Activated CD4-positive, alpha-beta memory T cell treated with anti-CD3 and anti-CD28 coated beads, Interleukin-2, amount 10 ng/mL, durations not matched to agents 7 days and 5 days (primary cell): Measurements from ENCODE around the gene IFNA14. TPM values are rescaled to one million over a fixed set of nuclear protein-coding genes. Genes with fewer than 3 reads are reported as not detected.

Experiments used
- CTCF ChIA-PET: fragments of 350-600 bp; sonication (Branson Sonifier 250); formaldehyde crosslinking; loops from one replicate; lab custom pipeline; 2021; ENCODE audit warnings: antibody characterized with exemption, inconsistent platforms; lab: Charles Lee
- POLR2A ChIA-PET: fragments of 350-600 bp; sonication (Branson Sonifier 250); formaldehyde crosslinking; loops from one replicate; lab custom pipeline; 2021; ENCODE audit warnings: antibody characterized with exemption; lab: Charles Lee
- DNase-seq: peaks from one replicate; pipeline ENCODE4 v3.0.0-alpha.2; 2020
- H3K27ac Mint-ChIP-seq: one replicate; pipeline ENCODE4 v1.8.0; 2021; ENCODE audit warnings: mild to moderate bottlenecking, mixed read lengths
- H3K27me3 Mint-ChIP-seq: one replicate; pipeline ENCODE4 v1.8.0; 2021; ENCODE audit warnings: mixed read lengths
- H3K36me3 Mint-ChIP-seq: one replicate; pipeline ENCODE4 v1.8.0; 2021; ENCODE audit warnings: low read depth, mixed read lengths
- H3K4me1 Mint-ChIP-seq: one replicate; pipeline ENCODE4 v1.8.0; 2021; ENCODE audit warnings: mixed read lengths
- H3K4me3 Mint-ChIP-seq: one replicate; pipeline ENCODE4 v1.8.0; 2021; ENCODE audit warnings: mild to moderate bottlenecking, mixed read lengths
- H3K9me3 Mint-ChIP-seq: one replicate; pipeline ENCODE4 v1.8.0; 2021; ENCODE audit warnings: mixed read lengths
- total RNA-seq, 2 experiments: library from RNA; stranded (reverse); gene quantifications; one replicate each; pipeline ENCODE4 v1.2.3, GENCODE V29; 2021

Gene IFNA14
- not detected for total RNA-seq

DNA sequence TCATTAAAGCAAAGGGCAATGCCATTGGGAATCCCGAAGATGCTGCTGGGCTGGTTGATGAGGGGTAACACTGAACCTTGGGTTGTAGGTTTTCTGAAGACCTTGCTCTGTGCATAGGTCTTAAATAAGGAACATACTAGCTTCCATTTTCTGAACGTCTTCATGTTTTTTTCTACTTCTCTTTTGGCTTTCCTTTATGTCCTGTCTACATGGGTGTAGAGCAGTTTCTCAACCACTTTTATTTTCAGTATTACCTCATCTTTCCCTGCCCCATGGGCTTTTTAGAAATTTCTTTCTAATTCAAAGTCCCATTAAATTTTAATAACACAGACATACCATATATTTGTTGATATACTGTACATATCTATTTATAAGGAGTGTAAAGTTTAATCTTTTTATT lies at the start of gene IFNA14:
IFNA14 (minus strand) TSS at position 95 of the 400 bp plus-strand sequence; CDS start at position 25, 70 bp downstream.
- H3K36me3 Mint-ChIP-seq = no peaks in the 10 kb centered on the region
- ChIA-PET POLR2A (no interaction called here), CTCF (interaction anchor here (1.3 kb wide), 1 partner anchor 9 kb away, joined by 3 read pairs; no protein-coding TSS in a partner anchor)
- no peak within 1 kb of the TSS for H3K27ac Mint-ChIP-seq
- DNase-seq = no peak
- H3K4me3 Mint-ChIP-seq = no peak within 1 kb of the TSS
- peaks cover 49% of the 10 kb centered on the region for H3K27me3 Mint-ChIP-seq
- no peaks in the 10 kb centered on the region for H3K9me3 Mint-ChIP-seq
- H3K4me1 Mint-ChIP-seq = peaks cover 9% of the 10 kb centered on the region

DNA sequence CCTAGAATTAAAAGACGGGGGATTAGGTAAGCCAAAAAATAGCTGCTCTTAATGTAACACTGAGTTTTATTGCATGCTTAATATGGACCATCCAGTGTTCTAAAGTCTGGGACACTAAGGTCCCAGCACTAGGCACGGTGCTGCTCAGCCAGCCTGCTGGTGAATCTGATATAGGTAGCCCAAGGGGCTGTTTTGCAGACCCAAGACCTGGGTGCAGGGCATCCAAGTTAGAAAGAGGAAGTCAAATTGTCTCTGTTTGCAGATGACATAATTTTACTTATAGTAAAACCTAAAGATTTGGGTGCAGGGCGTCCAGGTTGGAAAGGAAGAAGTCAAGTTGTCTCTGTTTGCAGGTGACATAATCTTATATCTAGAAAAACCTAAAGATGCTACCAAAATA lies 47.5 kb upstream of the IFNA14 start:
- Mint-ChIP-seq H3K4me3 (no peak overlapping the region), H3K27ac (no peak overlapping the region), H3K9me3 (no peaks in the 10 kb centered on the region), H3K4me1 (no peaks in the 10 kb centered on the region), H3K36me3 (no peaks in the 10 kb centered on the region), H3K27me3 (peaks cover 11% of the 10 kb centered on the region)
- CTCF ChIA-PET = no interaction called here
- POLR2A ChIA-PET = no interaction called here
- no peak for DNase-seq

DNA sequence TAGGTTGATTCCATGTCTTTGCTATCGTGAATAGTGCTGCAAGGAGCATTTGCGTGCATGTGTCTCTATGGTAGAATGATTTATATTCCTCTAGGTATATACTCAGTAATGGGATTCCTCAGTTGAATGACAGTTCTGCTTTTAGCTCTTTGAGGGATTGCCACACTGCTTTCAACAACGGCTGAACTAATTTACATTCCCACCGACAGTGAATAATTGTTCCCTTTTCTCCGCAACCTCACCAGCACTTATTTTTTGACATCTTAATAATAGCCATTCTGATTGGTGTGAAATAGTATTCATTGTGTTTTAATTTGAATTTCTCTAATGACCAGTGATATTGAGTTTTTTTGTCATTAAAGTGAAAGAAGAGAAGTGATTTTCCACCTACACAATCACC lies 46.9 kb upstream of the IFNA14 start:
- no peak for DNase-seq
- CTCF ChIA-PET = no interaction called here
- Mint-ChIP-seq H3K36me3 (no peaks in the 10 kb centered on the region), H3K27me3 (peaks cover 12% of the 10 kb centered on the region), H3K27ac (no peak overlapping the region), H3K9me3 (no peaks in the 10 kb centered on the region), H3K4me3 (no peak overlapping the region), H3K4me1 (no peaks in the 10 kb centered on the region)
- POLR2A ChIA-PET = no interaction called here

DNA sequence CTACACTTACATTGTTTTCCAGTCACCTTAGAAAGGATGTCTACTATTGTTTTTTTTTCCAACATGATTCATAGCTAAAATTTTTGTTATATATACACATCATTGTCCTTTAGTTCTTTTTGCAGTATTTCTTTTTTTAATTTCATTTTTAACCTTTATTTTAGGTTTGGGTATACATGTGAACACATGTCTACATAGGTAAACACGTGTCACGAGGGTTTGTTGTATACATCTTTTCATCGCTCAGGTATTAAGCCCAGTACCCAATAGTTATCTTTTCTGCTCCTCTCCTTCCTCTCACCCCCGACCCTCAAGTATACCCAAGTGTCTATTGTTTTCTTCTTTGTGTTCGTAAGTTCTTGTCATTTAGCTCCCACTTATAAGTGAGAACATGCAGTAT lies 46.3 kb upstream of the IFNA14 start:
- ChIA-PET CTCF (no interaction called here), POLR2A (no interaction called here)
- H3K4me3 Mint-ChIP-seq = no peak overlapping the region
- peaks cover 17% of the 10 kb centered on the region for H3K27me3 Mint-ChIP-seq
- H3K4me1 Mint-ChIP-seq = no peaks in the 10 kb centered on the region
- no peak for DNase-seq
- no peaks in the 10 kb centered on the region for H3K36me3 Mint-ChIP-seq
- H3K9me3 Mint-ChIP-seq = no peaks in the 10 kb centered on the region
- H3K27ac Mint-ChIP-seq = no peak overlapping the region

DNA sequence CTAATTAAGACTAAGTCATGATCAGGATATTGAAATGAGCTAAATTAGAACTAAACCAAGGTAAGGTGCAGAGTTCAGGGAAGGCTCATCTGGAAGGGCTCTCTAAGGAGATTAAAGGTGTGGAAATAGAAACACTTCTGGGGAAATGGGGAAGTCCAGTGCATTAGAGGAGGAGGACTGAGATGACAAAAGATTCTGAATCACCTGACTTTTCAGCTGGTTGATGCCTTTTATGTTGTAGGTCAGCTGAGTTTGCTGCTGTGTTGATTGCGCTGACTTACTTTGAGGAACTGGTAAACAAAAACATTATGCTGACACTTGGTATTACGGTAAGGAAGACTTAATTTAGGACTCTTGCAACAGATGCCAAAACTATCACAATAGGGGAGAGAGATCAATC lies 41.5 kb upstream of the IFNA14 start:
- Mint-ChIP-seq H3K27ac (no peak overlapping the region), H3K4me1 (no peaks in the 10 kb centered on the region), H3K9me3 (no peaks in the 10 kb centered on the region), H3K4me3 (no peak overlapping the region), H3K27me3 (peaks cover 25% of the 10 kb centered on the region), H3K36me3 (no peaks in the 10 kb centered on the region)
- POLR2A ChIA-PET = no interaction called here
- DNase-seq = no peak
- CTCF ChIA-PET = no interaction called here

DNA sequence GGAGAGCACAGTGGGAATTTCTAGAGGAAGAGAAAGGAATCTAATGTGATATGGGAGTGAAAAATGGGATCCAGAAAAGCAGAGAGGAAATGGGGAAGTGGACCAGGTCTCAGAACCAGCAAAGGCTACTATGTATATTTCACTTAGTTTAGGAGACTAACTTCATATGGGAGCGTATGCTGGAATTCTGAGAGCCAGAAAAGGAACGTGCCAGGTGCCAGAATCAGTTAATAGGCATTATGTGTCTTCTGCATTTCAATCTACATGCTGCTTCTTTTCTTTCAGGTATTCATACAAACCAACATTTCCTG lies 28.5 kb upstream of the IFNA14 start:
- ChIA-PET POLR2A (no interaction called here), CTCF (interaction anchor here (1.2 kb wide), 1 partner anchor 127 kb away, joined by 3 read pairs; no protein-coding TSS in a partner anchor)
- no peak overlapping the region for H3K4me3 Mint-ChIP-seq
- DNase-seq = no peak
- no peaks in the 10 kb centered on the region for H3K9me3 Mint-ChIP-seq
- no peaks in the 10 kb centered on the region for H3K36me3 Mint-ChIP-seq
- H3K27me3 Mint-ChIP-seq = peaks cover 34% of the 10 kb centered on the region
- H3K27ac Mint-ChIP-seq = no peak overlapping the region
- no peaks in the 10 kb centered on the region for H3K4me1 Mint-ChIP-seq

DNA sequence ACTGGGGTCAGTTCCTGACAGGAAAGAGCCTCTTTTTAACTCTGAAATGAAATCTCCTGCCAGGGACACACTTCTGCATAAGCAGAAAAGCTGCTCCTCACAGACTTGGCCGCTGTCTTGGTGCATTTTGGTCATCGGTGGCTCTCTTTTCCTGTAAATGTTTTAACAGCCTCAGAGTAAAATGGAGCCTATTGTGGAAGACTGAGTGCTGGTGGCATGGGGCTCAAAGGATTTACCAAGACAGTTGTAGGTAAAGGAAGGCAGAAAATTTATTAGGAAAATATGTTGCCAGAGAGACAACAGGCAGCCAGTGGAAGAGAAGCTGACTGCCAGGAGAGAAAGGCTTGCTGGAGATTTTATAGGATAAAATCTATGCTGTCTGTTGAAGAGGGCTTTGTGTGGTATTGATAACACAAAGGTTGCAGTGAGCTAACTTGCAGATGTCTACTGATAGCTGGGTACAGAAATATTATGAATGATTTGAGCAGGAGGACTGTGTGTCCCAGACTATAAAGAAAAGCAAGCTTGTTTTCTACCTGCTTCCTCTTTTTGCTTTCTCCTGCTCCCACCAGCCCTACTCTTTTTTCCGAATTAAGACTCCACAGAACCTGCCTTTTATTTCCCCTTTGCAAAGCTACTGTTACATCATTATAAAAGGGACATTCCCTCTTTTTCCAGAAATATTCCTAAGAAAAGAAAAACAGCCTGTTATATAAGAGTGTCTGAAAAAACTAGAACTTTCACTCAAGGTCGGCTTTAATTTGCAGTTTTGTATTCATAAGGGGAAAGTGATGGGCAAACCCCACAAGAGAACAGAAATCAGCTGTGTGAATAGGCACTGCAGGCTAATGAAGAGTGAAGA lies 27.9 kb upstream of the IFNA14 start:
- no peaks in the 10 kb centered on the region for H3K9me3 Mint-ChIP-seq
- no peak for DNase-seq
- ChIA-PET POLR2A (no interaction called here), CTCF (interaction anchor here (1.2 kb wide), 1 partner anchor 128 kb away, joined by 3 read pairs; no protein-coding TSS in a partner anchor)
- H3K27me3 Mint-ChIP-seq = peaks cover 31% of the 10 kb centered on the region
- no peaks in the 10 kb centered on the region for H3K36me3 Mint-ChIP-seq
- no peaks in the 10 kb centered on the region for H3K4me1 Mint-ChIP-seq
- H3K27ac Mint-ChIP-seq = no peak overlapping the region
- H3K4me3 Mint-ChIP-seq = no peak overlapping the region

DNA sequence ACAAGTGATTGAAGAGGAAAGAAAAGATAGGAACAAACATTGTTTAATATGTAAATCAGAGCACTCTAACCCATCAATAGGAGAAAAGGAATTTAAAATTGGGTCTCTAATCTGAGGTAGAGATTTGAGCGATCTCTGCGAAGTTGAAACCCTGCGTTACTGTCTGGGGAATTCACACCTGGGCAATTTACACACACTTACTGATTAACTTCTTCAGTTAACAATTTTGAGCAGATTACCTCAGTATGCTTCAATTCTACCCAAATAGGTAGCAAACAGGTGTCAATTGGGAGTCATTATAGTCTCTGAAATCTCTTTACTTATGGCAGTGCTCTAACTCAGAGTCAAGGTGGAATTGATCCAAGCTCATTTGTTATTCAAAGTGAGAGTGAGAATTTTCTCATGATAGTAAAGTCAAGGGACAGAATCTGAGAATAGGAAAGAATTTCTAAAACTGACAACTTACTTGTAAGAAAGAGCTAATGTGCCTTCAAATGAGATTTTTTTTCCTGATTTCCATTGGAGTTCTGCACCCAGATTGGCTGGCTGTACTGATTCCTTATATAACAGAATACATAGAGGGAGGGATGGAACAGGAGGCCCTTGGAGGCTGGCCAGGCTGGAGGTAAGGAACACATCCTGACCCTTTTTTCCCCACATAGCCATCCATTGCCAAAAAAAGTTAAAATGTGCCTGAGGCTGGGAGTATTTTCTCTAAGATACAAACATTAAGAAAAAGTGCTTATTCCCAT lies 27.1 kb upstream of the IFNA14 start:
- DNase-seq = no peak
- Mint-ChIP-seq H3K9me3 (no peaks in the 10 kb centered on the region), H3K4me1 (no peaks in the 10 kb centered on the region), H3K4me3 (no peak overlapping the region), H3K36me3 (no peaks in the 10 kb centered on the region), H3K27ac (no peak overlapping the region), H3K27me3 (peaks cover 26% of the 10 kb centered on the region)
- CTCF ChIA-PET = interaction anchor here (1.2 kb wide), 1 partner anchor 129 kb away, joined by 3 read pairs; no protein-coding TSS in a partner anchor
- POLR2A ChIA-PET = no interaction called here

DNA sequence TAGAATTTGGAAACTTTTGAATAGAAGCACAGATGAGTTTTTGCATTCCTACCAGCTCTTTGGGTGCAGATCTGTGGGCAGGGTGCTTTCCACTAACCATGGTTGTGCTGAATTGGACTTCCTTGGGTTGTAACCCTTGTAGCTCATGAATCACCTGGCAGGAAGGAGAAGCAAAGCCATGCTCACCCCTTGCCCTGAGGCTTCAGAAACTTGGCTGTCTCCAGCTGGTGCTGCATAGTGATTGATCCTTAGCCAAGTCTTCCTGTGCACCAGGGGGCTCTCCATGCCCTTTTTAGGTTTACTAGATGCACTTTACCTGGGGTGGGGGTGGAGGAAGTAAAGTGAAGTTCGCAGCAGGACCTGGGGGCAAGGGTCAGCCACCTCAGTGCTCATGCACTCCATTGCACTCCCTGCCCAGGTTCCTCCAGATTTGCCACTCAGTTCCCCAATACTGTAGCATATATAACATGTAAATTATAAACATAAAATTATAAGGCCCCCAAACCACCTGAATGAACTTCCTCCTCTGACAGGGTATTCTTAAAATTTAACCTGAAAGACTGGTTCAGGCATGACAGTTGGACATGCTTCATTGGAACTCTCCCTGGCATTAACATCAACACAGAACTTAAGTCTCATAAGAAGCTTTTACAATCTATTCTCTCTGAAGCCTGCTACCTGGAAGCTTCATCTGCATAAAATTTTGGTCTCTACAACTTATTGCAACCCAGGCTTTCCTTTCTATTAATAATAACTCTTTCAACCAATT lies 25.8 kb upstream of the IFNA14 start:
- Mint-ChIP-seq H3K27me3 (peaks cover 26% of the 10 kb centered on the region), H3K36me3 (no peaks in the 10 kb centered on the region), H3K4me3 (no peak overlapping the region), H3K4me1 (no peaks in the 10 kb centered on the region), H3K9me3 (no peaks in the 10 kb centered on the region), H3K27ac (no peak overlapping the region)
- CTCF ChIA-PET = no interaction called here
- DNase-seq = no peak
- POLR2A ChIA-PET = no interaction called here

DNA sequence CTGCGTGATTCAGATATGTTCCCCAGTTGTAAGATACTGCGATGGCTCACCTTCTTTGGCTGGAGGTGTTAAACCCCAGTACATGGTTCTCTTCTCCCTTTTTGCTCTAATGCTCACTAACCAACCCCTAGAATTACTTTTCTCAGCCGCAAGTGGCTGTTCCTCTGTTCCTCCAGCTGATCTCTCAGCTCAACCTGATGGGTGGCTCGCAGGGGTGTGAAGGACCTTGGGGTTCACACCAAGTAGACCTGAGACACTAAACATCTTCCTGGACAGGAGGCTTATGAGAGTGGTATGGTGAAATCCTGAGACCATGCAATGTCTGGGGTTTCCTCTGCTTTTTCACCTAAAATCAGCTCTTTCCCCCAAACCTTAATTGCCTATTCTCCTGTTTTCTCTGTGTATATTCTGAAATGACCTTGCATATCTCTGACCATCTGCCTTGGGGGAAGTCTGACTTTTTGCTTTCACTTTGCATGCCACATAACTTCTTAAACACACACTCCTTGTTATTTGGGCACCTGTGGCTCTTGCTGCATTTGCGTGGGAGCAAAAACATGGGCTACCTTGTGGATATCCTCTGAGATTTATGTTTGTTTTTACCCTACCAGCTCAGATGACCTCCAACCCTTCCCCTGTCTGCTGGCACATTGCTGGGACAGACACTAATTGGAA lies 15.9 kb upstream of the IFNA14 start:
- DNase-seq = no peak
- Mint-ChIP-seq H3K27ac (no peak overlapping the region), H3K27me3 (peaks cover 34% of the 10 kb centered on the region), H3K36me3 (no peaks in the 10 kb centered on the region), H3K4me3 (no peak overlapping the region), H3K9me3 (no peaks in the 10 kb centered on the region), H3K4me1 (peaks cover 4% of the 10 kb centered on the region)
- CTCF ChIA-PET = no interaction called here
- POLR2A ChIA-PET = no interaction called here

DNA sequence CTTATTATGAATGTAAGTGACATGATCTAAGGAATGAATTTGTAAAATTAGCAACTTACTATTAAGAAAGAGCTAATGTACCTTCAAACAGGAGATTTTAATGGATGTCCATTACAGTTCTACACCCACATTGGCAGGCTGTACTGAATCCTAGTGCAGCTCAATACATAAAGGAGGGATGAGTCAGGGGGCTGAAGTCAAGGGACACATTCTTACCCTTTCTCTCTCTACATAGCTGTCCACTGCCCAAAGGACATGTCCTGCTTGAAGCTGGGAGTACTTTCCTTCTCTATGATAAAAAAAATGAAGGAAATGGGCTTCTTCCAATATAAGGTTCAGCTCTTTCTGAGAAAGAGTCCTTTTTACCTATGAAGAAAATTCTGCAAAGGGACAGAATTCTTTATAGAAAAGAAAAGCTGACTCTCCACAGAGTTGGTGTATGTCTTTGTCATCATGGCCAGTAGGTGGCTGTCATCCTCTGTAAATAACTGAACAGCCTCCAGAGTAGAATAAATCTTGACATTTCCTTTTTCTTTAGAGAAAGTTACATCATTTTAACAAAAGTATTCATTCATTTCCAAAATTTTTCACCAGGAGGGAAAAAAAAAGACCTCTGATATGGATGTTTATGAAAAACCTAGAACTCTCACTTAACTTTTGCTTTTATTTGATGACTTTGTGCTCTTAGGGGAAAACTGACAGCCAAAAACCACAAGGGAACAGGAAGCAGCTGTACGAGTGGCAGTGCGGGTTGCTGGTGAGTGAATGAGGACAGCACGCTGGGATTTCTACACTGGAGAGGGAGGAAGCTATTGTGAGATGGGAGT lies 13.1 kb upstream of the IFNA14 start:
- ChIA-PET POLR2A (no interaction called here), CTCF (interaction anchor here (0.8 to 1.7 kb wide), 8 partner anchors 10 to 306 kb away, joined by 3 to 6 read pairs (median 4); no protein-coding TSS in a partner anchor)
- peaks cover 44% of the 10 kb centered on the region for H3K27me3 Mint-ChIP-seq
- H3K4me3 Mint-ChIP-seq = no peak overlapping the region
- no peak overlapping the region for H3K27ac Mint-ChIP-seq
- DNase-seq = no peak
- no peaks in the 10 kb centered on the region for H3K9me3 Mint-ChIP-seq
- no peaks in the 10 kb centered on the region for H3K36me3 Mint-ChIP-seq
- H3K4me1 Mint-ChIP-seq = peaks cover 4% of the 10 kb centered on the region

DNA sequence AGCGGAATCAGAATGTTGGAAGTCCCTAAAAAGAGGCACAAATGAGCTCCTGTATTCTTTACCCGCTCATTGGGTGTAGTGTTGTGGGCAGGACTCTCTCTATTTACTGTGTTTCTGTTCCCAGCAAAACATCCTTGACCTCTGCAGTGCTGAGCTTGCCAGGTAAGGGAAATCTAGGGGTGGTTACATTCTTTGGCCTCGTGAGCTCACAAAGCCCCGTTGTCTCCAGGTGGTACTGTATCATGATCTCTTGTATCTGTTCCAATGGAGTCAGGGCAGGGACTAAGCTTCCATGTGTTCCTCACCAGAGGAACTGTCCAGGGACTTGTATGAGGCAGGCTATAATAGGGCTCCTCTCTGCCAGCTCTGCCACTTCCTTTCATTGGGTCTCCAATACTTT lies 11.8 kb upstream of the IFNA14 start:
- Mint-ChIP-seq H3K27ac (no peak overlapping the region), H3K4me1 (peaks cover 4% of the 10 kb centered on the region), H3K9me3 (no peaks in the 10 kb centered on the region), H3K27me3 (peaks cover 44% of the 10 kb centered on the region), H3K4me3 (no peak overlapping the region), H3K36me3 (no peaks in the 10 kb centered on the region)
- POLR2A ChIA-PET = no interaction called here
- no peak for DNase-seq
- CTCF ChIA-PET = interaction anchor here (0.9 to 1.7 kb wide), 5 partner anchors 9 to 393 kb away, joined by 3 to 6 read pairs (median 5); no protein-coding TSS in a partner anchor
